ENCODE results near the gene CDH4. TPM values are rescaled to one million over a fixed set of nuclear protein-coding genes. Genes with fewer than 3 reads are reported as not detected.

CDH4 gene
- total RNA-seq, 2 donors from 2014 or later, result 0.29 to 0.45 TPM

DNA sequence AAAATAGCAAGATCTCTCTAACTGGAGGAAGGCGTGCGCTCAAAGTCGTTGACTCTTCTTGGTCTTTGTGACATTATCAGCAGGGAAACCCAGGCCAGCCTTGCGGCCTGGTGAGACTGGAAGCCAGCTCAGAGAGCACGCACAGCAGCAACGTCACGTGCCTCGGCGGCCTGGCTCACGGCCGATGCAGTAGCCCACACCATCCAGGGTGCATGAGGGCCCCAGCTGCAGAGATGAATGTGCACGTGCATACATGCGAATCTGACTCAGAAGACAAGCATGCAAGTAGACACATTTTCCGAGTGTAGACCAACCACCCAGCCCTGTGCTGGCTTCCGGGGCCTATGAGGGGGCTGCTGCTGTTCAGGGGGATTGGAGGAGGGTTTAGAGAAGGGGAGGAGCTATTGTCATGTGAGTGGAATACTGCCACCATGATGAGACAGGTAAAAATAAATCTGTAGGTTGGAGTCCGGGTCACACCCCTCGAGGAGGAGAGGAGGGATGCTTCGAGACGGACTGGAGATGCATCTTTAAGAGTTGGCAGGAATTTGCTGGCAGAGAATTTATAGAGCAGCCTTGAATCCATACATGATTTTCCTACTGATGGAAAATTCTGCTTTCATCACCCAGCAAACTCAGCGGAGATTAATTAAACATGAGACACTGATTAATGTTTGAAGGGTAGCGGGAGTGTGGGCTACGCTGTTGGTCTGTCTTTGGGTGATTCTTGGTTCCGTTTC lies 388.2 kb downstream of the CDH4 start:
- no peak for ATAC-seq (replicated peaks)
- H3K27ac Mint-ChIP-seq, result no peak overlapping the region
- H3K4me1 Mint-ChIP-seq, result no peaks in the 10 kb centered on the region
- no peaks in the 10 kb centered on the region for H3K9me3 Mint-ChIP-seq
- H3K27me3 Mint-ChIP-seq, result peaks cover 8% of the 10 kb centered on the region
- H3K36me3 Mint-ChIP-seq (ENCODE audit: low read depth), result no peaks in the 10 kb centered on the region
- no peak overlapping the region for H3K4me3 Mint-ChIP-seq

DNA sequence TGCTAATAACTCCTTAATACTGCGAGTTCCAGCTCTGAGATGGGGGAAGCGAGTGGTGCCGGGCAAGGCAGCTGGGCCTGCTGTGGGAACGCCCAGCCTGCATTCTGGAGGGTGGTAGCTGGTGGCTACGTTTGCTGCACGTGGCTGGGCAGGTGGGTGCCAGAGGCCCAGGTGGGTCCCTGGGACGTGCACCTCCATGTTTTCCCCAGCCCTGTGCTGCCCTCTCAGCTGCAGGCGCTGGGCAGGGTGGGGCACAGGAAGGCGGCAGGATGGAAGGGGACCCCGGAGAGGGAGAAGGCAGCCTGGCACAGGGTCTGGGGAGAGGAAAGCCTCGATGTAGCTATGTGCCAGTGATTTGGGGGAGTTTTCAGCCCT lies 388.8 kb downstream of the CDH4 start:
- Mint-ChIP-seq H3K27me3 (peaks cover 8% of the 10 kb centered on the region), H3K4me3 (no peak overlapping the region), H3K9me3 (no peaks in the 10 kb centered on the region), H3K27ac (no peak overlapping the region), H3K36me3 (ENCODE audit: low read depth) (no peaks in the 10 kb centered on the region), H3K4me1 (no peaks in the 10 kb centered on the region)
- no peak for ATAC-seq (replicated peaks)

DNA sequence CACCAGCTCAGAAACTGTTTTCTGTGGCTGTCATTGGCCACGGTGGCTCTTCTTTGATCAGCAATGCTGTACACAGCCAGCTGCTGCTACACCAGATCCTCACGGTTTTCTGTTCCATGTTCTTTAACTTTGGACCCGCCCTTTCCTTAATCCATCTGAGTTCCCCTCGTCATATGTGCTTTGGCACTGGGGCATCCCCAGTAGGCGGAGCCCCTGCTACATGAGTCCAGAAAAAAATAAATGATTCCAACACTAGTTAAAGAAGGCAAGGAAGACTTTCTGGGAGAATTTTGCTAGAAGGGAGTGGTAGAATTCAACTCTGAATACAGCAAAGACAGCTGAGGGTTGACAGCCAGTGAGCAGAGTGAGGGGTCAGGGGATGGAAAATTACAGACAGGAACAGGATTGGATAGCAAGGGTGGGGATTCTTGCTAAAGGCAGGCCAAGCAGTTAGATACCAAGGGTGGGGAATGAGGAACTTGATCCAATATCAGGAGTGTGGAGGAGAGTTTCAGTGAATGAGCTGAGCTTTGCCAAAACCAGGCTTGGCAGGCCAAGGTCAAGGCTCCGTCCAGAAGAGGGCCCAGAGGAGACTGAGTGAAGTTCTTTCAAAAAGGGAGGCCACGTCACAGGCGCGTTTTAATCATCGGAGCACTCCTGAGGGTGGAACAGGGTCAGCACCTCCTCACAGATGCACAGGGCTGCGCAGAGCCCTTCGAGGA lies 391.8 kb downstream of the CDH4 start:
- Mint-ChIP-seq H3K36me3 (ENCODE audit: low read depth) (no peaks in the 10 kb centered on the region), H3K4me1 (no peaks in the 10 kb centered on the region), H3K4me3 (no peak overlapping the region), H3K27ac (no peak overlapping the region), H3K9me3 (no peaks in the 10 kb centered on the region), H3K27me3 (peaks cover 4% of the 10 kb centered on the region)
- ATAC-seq (replicated peaks), result no peak

DNA sequence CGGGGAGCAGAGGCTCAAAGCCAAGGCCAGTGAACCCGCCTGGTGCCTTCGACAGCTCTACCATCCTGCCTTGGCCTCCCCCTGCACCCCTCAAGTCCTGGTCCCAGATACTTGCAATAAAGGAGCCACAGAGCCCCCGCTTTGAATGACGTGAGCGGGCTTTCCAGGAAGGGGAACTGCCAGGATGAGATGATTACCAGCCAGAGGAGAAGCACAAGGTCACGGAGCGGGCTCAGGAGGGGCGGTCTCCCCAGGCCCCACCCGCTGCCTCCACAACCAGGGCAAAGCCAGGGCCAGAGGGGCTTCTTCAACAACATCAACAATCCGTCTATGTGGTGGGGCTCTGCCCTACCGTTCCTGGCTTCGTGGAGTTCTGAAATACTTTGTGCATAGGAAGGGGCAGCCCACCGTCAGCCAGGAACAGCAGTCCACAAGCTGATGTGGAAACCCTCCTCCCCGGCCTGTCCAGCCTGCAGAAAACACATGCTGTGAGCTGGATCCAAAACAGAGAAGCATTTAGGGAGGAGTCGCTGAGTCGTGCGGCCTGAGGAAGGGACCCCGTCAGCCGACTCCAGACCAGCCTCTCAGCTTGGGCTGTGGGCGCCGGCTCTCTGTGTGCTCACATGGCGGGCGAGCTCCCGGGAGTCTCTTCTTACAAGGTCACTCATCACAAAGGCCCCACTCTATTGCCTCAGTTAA lies 392.5 kb downstream of the CDH4 start:
- Mint-ChIP-seq H3K9me3 (no peaks in the 10 kb centered on the region), H3K36me3 (ENCODE audit: low read depth) (no peaks in the 10 kb centered on the region), H3K27me3 (peaks cover 4% of the 10 kb centered on the region), H3K4me1 (no peaks in the 10 kb centered on the region), H3K27ac (no peak overlapping the region), H3K4me3 (no peak overlapping the region)
- no peak for ATAC-seq (replicated peaks)

DNA sequence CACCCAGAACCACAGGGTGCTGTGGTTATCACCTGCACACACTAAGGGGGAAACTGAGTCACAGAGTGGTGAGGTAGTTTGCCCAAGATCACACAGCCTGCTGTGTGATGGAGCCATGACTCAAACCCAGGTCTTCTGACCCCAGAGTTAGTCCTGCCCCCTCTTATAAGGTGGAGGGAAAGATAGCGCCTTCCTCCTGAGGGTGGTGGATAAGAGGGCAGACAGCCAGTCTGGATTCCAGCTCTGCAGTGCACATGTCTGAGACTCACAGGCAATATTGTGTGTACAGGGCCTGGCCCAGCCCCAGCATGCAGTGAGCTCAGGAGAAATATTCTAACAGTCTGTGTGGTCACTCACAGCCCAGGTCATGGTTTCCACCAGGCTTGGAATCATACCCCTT lies 393.7 kb downstream of the CDH4 start:
- no peaks in the 10 kb centered on the region for H3K4me1 Mint-ChIP-seq
- no peak overlapping the region for H3K4me3 Mint-ChIP-seq
- no peaks in the 10 kb centered on the region for H3K36me3 Mint-ChIP-seq (ENCODE audit: low read depth)
- no peak overlapping the region for H3K27ac Mint-ChIP-seq
- H3K27me3 Mint-ChIP-seq, result peaks cover 4% of the 10 kb centered on the region
- ATAC-seq (replicated peaks), result no peak
- H3K9me3 Mint-ChIP-seq, result no peaks in the 10 kb centered on the region

DNA sequence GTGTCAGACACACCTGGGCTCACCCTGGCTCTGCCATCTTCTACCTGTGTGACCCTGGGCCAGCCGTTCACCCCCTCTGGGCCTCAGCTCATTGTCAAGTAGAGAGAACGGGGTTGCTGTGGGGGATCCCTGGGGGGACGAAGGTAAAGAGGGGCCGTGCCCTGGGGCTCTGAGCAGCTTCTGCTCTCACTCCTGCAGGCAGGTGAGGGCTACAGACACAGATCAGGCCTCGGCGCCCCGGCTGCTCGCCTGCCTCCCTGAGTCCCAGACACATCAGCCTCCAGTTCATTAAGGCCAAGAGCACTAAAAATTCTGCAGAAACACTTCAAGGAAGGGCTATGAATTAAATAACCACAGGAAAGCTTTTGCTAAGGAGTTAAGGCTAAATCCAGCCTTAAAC lies 394.4 kb downstream of the CDH4 start:
- H3K36me3 Mint-ChIP-seq (ENCODE audit: low read depth), result no peaks in the 10 kb centered on the region
- peaks cover 4% of the 10 kb centered on the region for H3K27me3 Mint-ChIP-seq
- no peak overlapping the region for H3K27ac Mint-ChIP-seq
- no peak overlapping the region for H3K4me3 Mint-ChIP-seq
- no peaks in the 10 kb centered on the region for H3K9me3 Mint-ChIP-seq
- no peaks in the 10 kb centered on the region for H3K4me1 Mint-ChIP-seq
- ATAC-seq (replicated peaks), result no peak

DNA sequence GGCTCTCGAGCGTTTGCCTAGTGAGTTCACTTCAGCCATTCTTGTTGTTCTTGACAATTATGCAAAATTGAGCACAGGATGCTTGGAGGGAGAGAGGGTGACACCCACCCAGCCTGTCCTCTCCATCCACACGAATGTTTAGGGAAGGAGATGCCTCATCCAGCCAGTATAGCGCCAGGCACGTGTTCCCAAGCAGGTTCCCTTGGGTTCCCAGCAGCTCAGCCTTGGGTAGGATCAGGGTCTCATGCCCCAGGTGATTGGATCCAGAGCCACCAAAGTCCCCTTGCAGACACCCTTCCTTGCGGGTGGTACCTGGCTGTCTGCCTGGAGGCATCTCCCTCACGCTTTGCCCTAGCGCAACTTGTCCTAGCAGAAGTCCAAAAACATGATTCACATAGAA lies 394.9 kb downstream of the CDH4 start:
- Mint-ChIP-seq H3K36me3 (ENCODE audit: low read depth) (no peaks in the 10 kb centered on the region), H3K27ac (no peak overlapping the region), H3K27me3 (peaks cover 4% of the 10 kb centered on the region), H3K9me3 (no peaks in the 10 kb centered on the region), H3K4me1 (no peaks in the 10 kb centered on the region), H3K4me3 (no peak overlapping the region)
- ATAC-seq (replicated peaks), result no peak

DNA sequence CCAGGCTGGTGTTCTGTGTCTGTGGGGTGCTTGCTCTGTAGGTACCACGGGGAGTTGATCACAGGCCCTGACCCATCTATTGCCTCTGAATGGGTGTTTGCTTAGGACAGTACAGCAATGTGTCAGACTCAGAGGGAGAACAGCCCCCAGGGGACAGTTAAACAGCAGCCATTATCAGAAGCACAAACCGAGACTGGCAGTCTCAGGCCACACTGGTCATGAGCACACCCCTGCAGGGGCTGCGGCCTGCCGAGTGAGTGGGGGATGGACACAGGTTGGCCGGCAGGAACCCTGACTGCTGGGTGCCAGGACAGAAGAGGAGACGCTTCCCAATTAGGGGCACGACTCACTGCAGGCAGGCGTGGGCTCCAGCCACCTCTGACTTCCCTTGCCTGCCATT lies 395.6 kb downstream of the CDH4 start:
- no peak overlapping the region for H3K4me3 Mint-ChIP-seq
- H3K27ac Mint-ChIP-seq, result no peak overlapping the region

DNA sequence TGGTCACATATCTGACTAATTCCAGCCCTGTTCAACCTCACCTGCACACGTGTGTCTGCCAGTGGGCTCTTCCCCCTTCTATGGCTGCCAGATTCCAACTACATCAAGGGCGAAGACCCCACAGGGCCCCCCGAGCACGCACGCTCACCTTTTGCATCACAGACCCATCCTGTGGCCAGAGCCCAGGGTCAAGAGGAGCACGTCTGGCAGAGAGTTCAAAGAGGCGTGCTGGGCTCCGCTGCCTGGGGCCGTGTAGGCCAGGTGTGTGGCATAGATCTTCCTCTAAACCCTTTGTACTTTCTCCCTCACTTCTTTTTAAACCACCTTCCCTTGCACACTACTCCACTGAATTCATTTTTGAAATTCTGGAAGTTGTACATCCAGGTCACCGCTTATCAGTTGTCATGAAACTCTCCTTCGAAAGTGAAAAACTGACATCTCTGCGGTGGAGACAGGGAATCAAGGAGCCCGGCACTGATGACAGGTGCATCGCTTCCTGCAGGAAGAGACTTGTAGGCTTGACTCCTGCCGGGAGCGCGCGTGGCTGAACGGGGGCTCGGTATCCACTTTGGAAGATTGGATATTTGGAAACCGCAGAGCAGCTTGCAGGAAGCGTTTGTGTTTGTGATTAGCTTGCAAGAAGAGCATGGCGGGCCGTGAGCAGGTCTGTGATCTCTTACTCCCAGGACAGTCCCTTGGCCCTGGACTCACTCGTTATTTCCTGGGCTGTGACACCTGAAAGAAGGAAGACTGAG lies 397.2 kb downstream of the CDH4 start:
- no peaks in the 10 kb centered on the region for H3K9me3 Mint-ChIP-seq
- no peak overlapping the region for H3K27ac Mint-ChIP-seq
- no peaks in the 10 kb centered on the region for H3K36me3 Mint-ChIP-seq (ENCODE audit: low read depth)
- no peak overlapping the region for H3K4me3 Mint-ChIP-seq
- ATAC-seq (replicated peaks), result no peak
- no peaks in the 10 kb centered on the region for H3K27me3 Mint-ChIP-seq
- H3K4me1 Mint-ChIP-seq, result no peaks in the 10 kb centered on the region

More for the DNA sequence above, 395.6 kb downstream of the CDH4 start:
- ATAC-seq (replicated peaks), result no peak
- Mint-ChIP-seq H3K27me3 (peaks cover 4% of the 10 kb centered on the region), H3K36me3 (ENCODE audit: low read depth) (no peaks in the 10 kb centered on the region), H3K4me1 (no peaks in the 10 kb centered on the region), H3K9me3 (no peaks in the 10 kb centered on the region)

DNA sequence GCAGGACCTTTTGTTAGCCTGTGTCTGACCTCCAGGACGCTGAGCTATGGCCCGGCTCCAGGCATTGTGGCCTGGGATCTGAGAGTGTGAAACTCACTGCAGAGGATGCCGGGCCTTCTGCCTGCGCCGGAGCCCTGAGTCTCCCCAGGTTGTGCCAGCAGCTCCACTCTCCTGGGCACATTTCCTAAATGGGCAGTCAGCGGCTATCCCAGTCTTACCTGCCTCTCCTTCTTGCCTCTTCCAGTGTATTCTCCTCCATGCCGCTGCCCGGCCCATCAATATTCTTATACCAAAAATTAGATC lies 397.8 kb downstream of the CDH4 start:
- no peak overlapping the region for H3K27ac Mint-ChIP-seq
- no peaks in the 10 kb centered on the region for H3K4me1 Mint-ChIP-seq
- no peak for ATAC-seq (replicated peaks)
- H3K36me3 Mint-ChIP-seq (ENCODE audit: low read depth), result no peaks in the 10 kb centered on the region
- H3K9me3 Mint-ChIP-seq, result no peaks in the 10 kb centered on the region
- H3K27me3 Mint-ChIP-seq, result no peaks in the 10 kb centered on the region
- no peak overlapping the region for H3K4me3 Mint-ChIP-seq

DNA sequence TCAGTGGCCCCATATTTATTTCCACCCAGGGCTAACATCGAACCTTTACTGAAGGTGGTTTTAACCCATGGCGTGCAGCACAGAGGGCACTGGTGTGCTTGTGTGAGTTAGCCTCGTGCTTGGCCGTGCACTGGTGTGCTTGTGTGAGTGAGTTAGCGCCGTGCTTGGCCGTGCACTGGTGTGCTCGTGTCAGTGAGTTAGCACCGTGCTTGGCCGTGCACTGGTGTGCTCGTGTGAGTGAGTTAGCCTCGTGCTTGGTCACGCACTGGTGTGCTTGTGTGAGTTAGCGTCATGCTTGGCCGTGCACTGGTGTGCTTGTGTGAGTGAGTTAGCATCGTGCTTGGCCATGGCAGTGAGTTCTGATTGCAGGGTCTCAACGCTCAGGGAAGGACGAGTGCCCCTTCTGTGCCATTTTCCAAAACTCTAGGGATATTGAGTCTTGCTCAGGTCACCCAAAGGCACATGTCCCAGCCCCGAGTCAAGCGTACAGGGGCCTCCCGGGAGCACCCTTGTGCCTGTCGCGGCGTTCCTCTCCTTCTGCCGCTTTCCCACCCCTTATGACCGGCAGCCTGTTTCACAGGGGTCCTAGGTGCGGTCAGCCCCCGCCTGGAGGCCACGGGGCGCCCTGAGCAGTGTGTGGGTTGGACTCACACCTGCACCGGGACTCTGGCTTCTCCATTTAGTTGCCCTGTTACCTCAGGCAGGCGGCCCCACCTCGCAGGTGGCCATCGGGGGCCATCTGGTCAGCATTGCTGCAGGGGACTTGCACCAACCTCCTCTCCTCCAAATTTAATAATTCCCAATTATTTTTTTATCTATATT lies 399.1 kb downstream of the CDH4 start:
- no peaks in the 10 kb centered on the region for H3K4me1 Mint-ChIP-seq
- H3K9me3 Mint-ChIP-seq, result no peaks in the 10 kb centered on the region
- H3K36me3 Mint-ChIP-seq (ENCODE audit: low read depth), result no peaks in the 10 kb centered on the region
- no peak for ATAC-seq (replicated peaks)
- H3K4me3 Mint-ChIP-seq, result no peak overlapping the region
- no peak overlapping the region for H3K27ac Mint-ChIP-seq
- no peaks in the 10 kb centered on the region for H3K27me3 Mint-ChIP-seq

DNA sequence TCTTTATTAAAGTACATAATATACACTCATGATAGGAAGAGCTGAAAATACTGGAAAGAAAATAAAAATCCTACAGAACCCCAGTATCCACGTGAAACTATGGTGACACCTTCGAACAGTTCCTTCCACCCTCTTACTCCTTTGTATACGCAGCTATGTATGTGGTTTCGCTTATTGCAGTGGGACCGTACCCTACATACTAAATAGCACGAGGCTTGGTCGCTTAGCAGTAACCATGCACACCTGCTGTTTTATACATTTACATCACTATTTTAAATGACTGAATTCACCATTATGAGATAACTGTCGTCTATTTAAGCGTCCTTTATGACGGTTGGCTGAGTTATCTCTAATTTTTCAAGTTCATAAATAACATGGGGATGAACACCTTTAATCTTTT lies 400.1 kb downstream of the CDH4 start:
- H3K27ac Mint-ChIP-seq, result no peak overlapping the region
- H3K27me3 Mint-ChIP-seq, result no peaks in the 10 kb centered on the region
- ATAC-seq (replicated peaks), result no peak
- H3K9me3 Mint-ChIP-seq, result no peaks in the 10 kb centered on the region
- no peaks in the 10 kb centered on the region for H3K36me3 Mint-ChIP-seq (ENCODE audit: low read depth)
- no peak overlapping the region for H3K4me3 Mint-ChIP-seq
- no peaks in the 10 kb centered on the region for H3K4me1 Mint-ChIP-seq

DNA sequence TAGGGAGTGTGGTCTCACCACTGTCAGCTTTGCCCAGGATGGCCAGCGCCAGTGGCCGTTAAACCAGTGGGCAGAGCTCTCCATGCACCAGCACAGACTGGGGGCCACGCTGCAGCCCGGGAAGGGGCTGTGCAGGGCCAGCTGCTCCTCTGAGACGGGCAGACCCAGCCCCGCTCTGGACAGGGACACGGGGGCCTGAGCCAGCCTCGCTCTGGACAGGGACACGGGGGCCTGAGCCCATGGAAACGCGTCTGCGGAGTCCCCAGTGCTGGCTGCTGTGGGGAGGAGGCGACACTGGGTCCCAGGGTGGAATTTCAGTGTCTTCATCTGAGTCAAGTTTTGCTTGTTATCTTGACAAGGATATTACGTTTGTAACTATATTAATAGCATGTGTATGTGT lies 402.7 kb downstream of the CDH4 start:
- Mint-ChIP-seq H3K9me3 (no peaks in the 10 kb centered on the region), H3K27ac (no peak overlapping the region), H3K27me3 (no peaks in the 10 kb centered on the region), H3K36me3 (ENCODE audit: low read depth) (no peaks in the 10 kb centered on the region), H3K4me3 (no peak overlapping the region), H3K4me1 (no peaks in the 10 kb centered on the region)
- ATAC-seq (replicated peaks), result no peak

DNA sequence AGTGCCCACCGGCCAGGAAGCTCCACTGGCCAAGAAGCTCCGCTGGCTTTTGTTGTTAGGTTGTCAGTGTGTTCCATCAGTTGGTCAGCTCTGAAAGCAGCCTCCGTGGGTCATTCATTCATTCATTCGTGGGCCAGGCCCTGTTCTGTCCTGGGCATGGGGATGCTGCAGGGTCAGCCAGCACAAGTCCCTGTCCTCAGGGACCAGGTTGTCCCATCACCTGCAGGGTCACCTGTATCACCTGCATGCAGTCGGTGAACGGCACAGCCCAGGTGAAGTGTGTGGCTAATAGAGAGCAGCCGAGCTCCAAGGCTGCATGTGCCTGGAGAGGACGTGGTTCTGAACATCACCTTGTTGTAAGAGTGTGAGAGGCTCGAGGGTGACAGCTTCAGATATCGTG lies 403.5 kb downstream of the CDH4 start:
- no peak for ATAC-seq (replicated peaks)
- Mint-ChIP-seq H3K4me1 (no peaks in the 10 kb centered on the region), H3K36me3 (ENCODE audit: low read depth) (no peaks in the 10 kb centered on the region)

More for the DNA sequence above, 403.5 kb downstream of the CDH4 start:
- Mint-ChIP-seq H3K27ac (no peak overlapping the region), H3K27me3 (no peaks in the 10 kb centered on the region), H3K4me3 (no peak overlapping the region), H3K9me3 (no peaks in the 10 kb centered on the region)
